GM10266 (cell line): ENCODE measurements around the gene GLS.
"Not testable (repeated sequence)": the region's sequence is repeated elsewhere in the genome, so short reads cannot be mapped to it uniquely, and the experiment has no call there.

Source experiments
- DNase-seq: peaks from one replicate; pipeline ENCODE4 v3.0.0; 2012; ENCODE audit errors: extremely low spot score
- CTCF ChIP-seq: IDR thresholded peaks from 2 replicates; pipeline ENCODE4 v1.5.1; 2012; ENCODE audit warnings: mild to moderate bottlenecking, low read depth; ENCODE audit not compliant: control insufficient read depth, insufficient read depth; ENCODE audit errors: missing control alignments

Gene GLS

GRCh38 chr2:190993292-190993643 is 112.6 kb downstream of the GLS start:
- TF ChIP-seq CTCF = no peak
- DNase-seq = no peak

GRCh38 chr2:190994148-190994547 is 113.5 kb downstream of the GLS start:
- no peak for TF ChIP-seq CTCF
- no peak for DNase-seq

- DNase-seq = not testable (repeated sequence)
Observed at GRCh38 chr2:190995315-190995714, 114.7 kb downstream of the GLS start.

GRCh38 chr2:190996338-190996946 is 115.8 kb downstream of the GLS start:
- peak; percentile 26 for DNase-seq
- TF ChIP-seq CTCF = peak; percentile 49

- no peak for TF ChIP-seq CTCF
Observed at GRCh38 chr2:190996947-190997346, 116.3 kb downstream of the GLS start.

GRCh38 chr2:190997526-190998113 is 117.0 kb downstream of the GLS start:
- DNase-seq = no peak
- TF ChIP-seq CTCF = no peak

More at GRCh38 chr2:190996947-190997346, 116.3 kb downstream of the GLS start:
- DNase-seq = no peak

GRCh38 chr2:190999058-190999457 is 118.4 kb downstream of the GLS start:
- DNase-seq = no peak
- TF ChIP-seq CTCF = no peak

- TF ChIP-seq CTCF = no peak
- no peak for DNase-seq
Observed at GRCh38 chr2:190999949-191000665, 119.5 kb downstream of the GLS start.
